ENCODE results near the gene CHAT. TPM values are rescaled to one million over a fixed set of nuclear protein-coding genes. Genes with fewer than 3 reads are reported as not detected.

Gene CHAT
- total RNA-seq, 2 experiments from 2014 or later = not detected

DNA sequence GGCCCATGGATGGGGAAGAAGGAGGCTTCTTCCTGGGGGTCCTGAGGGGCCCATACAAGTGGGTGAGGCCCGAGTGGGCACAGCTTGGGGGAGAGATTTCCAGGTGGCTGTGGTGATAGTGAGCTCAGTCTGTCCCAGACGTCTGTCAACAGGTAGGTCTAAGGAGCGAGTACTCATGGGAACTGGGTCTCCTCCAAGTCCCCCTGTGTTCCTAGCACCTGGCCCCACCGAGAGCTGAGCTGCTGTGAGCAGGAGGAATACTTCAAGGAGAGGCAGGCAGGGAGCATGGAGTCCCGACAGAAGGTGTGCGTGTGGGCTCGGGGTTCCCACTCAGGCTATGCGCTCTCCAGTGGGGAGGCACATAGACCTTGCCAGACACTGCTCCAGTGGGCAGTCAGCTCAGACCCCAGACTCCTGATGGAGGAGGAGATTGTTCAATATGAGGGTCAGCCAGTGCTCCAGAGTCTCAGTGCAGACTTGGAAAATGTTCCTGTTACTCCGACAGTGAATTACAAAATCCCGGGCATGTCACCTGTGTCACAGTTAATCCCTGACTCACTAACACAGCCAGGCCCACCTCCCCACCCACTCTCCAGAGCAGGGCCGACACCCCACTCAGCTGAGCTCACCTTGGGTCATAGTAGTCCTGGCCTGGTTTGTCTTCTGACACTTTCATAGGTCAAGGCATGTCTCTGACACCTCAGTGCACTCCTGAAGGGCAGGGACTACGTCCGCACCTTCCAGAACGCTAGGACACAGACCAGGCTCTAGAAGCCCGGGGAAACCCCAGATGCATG is 37.4 kb downstream of the CHAT start:
- TF ChIP-seq, protein P1, sequence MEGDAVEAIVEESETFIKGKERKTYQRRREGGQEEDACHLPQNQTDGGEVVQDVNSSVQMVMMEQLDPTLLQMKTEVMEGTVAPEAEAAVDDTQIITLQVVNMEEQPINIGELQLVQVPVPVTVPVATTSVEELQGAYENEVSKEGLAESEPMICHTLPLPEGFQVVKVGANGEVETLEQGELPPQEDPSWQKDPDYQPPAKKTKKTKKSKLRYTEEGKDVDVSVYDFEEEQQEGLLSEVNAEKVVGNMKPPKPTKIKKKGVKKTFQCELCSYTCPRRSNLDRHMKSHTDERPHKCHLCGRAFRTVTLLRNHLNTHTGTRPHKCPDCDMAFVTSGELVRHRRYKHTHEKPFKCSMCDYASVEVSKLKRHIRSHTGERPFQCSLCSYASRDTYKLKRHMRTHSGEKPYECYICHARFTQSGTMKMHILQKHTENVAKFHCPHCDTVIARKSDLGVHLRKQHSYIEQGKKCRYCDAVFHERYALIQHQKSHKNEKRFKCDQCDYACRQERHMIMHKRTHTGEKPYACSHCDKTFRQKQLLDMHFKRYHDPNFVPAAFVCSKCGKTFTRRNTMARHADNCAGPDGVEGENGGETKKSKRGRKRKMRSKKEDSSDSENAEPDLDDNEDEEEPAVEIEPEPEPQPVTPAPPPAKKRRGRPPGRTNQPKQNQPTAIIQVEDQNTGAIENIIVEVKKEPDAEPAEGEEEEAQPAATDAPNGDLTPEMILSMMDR (IDR thresholded peaks at IDR 0.05) = no peak
- peaks cover 0 to 5% of the 10 kb centered on the region in 2 experiments for H3K9me3 ChIP-seq (ENCODE audit: control insufficient read depth in 1 of 2, insufficient read depth in 1 of 2, low read length in 2 of 2)
- DNase-seq (no peak), ATAC-seq (ENCODE audit: poor library complexity) (no peak)
- H3K4me3 Mint-ChIP-seq = no peak overlapping the region
- H3K27me3 ChIP-seq (ENCODE audit: control insufficient read depth in 1 of 2, insufficient read depth in 2 of 2, low read length in 2 of 2) = peaks cover 2 to 4% of the 10 kb centered on the region in 2 experiments
- POLR2A ChIA-PET = no interaction called here
- peaks cover 13% of the 10 kb centered on the region for H3K27me3 Mint-ChIP-seq
- intact Hi-C loops (cut with DNase I, micrococcal nuclease) = no loop called here
- no peak overlapping the region for H3K27ac ChIP-seq (ENCODE audit: low read depth in 1 of 2, low read length in 2 of 2)
- no peaks in the 10 kb centered on the region for H3K9me3 Mint-ChIP-seq
- H3K4me3 ChIP-seq (ENCODE audit: low read length) = no peak overlapping the region
- CTCF ChIA-PET = no interaction called here
- H3K4me1 Mint-ChIP-seq (ENCODE audit: low read depth) = no peaks in the 10 kb centered on the region
- no peaks in the 10 kb centered on the region for H3K36me3 Mint-ChIP-seq (ENCODE audit: low read depth)
- no peaks in the 10 kb centered on the region for H3K36me3 ChIP-seq (ENCODE audit: insufficient read depth, low read length)
- H3K4me1 ChIP-seq (ENCODE audit: insufficient read depth, low read length) = peaks cover 4% of the 10 kb centered on the region
- H3K27ac Mint-ChIP-seq = no peak overlapping the region

DNA sequence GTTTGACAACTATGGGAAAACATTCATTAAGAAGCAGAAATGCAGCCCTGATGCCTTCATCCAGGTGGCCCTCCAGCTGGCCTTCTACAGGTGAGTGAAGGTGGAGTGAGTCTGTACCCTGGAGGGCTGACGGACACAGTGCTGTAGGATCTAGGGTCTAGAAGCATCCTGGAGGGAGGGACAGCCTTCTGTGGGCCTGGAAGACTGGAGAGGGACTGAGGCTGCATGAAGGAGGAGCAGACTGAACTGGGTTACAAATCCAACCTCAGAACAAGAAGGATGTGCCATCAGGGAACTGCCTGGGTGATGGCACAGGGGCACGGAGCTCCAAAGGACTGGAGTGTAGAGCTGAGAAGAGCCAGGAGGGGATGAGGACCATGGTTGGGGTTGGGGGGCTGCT is 38.1 kb downstream of the CHAT start:
- DNase-seq = no peak

DNA sequence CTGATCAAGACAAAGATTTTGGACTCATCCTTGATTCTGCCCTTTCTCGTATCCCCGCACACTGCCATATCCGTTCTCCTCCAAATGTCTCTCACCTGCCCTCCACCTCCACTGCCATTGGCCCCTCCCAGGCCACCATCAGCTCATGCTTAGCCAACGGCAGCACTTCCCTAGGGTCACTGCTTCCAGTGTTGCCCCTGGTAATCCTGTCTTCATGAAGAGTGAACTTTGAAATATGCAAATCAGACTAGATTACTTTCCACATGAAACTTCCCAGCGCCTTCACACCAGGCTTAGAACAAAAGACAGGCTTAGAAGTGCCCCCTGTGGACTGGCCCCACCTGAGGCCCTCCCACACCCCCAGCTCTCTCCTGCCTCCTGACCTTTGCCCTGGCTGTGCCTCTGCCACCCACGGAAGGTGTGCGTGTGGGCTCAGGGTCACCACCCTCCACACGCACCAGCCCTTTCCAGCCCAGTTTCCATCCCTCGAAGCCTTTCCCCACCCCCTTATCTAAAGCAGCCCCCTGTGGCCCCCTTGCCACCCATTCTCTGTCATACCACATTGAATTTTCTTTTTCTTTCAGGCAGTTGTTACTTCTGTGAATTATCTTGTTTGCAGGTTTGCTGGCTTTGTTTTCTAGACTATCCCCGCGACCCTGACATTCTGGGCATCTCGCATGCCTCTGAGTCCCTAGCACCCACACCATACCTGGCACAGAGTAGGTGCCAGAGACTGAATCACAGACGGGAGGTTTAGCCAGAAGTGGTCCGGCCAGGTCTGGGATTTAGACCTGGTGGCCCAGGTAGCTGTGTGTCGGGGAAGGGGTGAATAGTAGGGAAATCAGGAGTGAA is 38.8 kb downstream of the CHAT start:
- no peak overlapping the region for H3K27ac Mint-ChIP-seq
- H3K9me3 Mint-ChIP-seq = peaks cover 5% of the 10 kb centered on the region
- Histone ChIP-seq H3K4me1 (ENCODE audit: insufficient read depth, low read length) (peaks cover 4% of the 10 kb centered on the region), H3K36me3 (ENCODE audit: insufficient read depth, low read length) (no peaks in the 10 kb centered on the region), H3K27me3 (ENCODE audit: control insufficient read depth in 1 of 2, insufficient read depth in 2 of 2, low read length in 2 of 2) (peaks cover 2 to 4% of the 10 kb centered on the region in 2 experiments), H3K9me3 (ENCODE audit: control insufficient read depth in 1 of 2, insufficient read depth in 1 of 2, low read length in 2 of 2) (no peaks in the 10 kb centered on the region), H3K4me3 (ENCODE audit: low read length) (no peak overlapping the region), H3K27ac (ENCODE audit: low read depth in 1 of 2, low read length in 2 of 2) (no peak overlapping the region)
- TF ChIP-seq, protein P1 (IDR thresholded peaks at IDR 0.05) = no peak
- ChIA-PET POLR2A (no interaction called here), CTCF (no interaction called here)
- intact Hi-C loops (cut with DNase I, micrococcal nuclease) = no loop called here
- H3K36me3 Mint-ChIP-seq (ENCODE audit: low read depth) = no peaks in the 10 kb centered on the region
- ATAC-seq (ENCODE audit: poor library complexity) = no peak
- no peak overlapping the region for H3K4me3 Mint-ChIP-seq
- no peaks in the 10 kb centered on the region for H3K4me1 Mint-ChIP-seq (ENCODE audit: low read depth)
- peaks cover 20% of the 10 kb centered on the region for H3K27me3 Mint-ChIP-seq
- DNase-seq = no peak

More for the DNA sequence above, 38.1 kb downstream of the CHAT start:
- Mint-ChIP-seq H3K9me3 (peaks cover 5% of the 10 kb centered on the region), H3K27ac (no peak overlapping the region), H3K36me3 (ENCODE audit: low read depth) (no peaks in the 10 kb centered on the region), H3K4me1 (ENCODE audit: low read depth) (no peaks in the 10 kb centered on the region), H3K4me3 (no peak overlapping the region), H3K27me3 (peaks cover 20% of the 10 kb centered on the region)
- peaks cover 2 to 4% of the 10 kb centered on the region in 2 experiments for H3K27me3 ChIP-seq (ENCODE audit: control insufficient read depth in 1 of 2, insufficient read depth in 2 of 2, low read length in 2 of 2)
- TF ChIP-seq, protein P1 (IDR thresholded peaks at IDR 0.05) = no peak
- intact Hi-C loops (cut with DNase I, micrococcal nuclease) = no loop called here
- no peaks in the 10 kb centered on the region for H3K36me3 ChIP-seq (ENCODE audit: insufficient read depth, low read length)
- H3K4me3 ChIP-seq (ENCODE audit: low read length) = no peak overlapping the region
- no peaks in the 10 kb centered on the region for H3K9me3 ChIP-seq (ENCODE audit: control insufficient read depth in 1 of 2, insufficient read depth in 1 of 2, low read length in 2 of 2)
- peaks cover 4% of the 10 kb centered on the region for H3K4me1 ChIP-seq (ENCODE audit: insufficient read depth, low read length)
- no peak for ATAC-seq (ENCODE audit: poor library complexity)
- H3K27ac ChIP-seq (ENCODE audit: low read depth in 1 of 2, low read length in 2 of 2) = no peak overlapping the region
- ChIA-PET CTCF (no interaction called here), POLR2A (no interaction called here)

Data from CD4-positive, alpha-beta T cell (primary cell).